CD4-positive, CD25-positive, alpha-beta regulatory T cell (primary cell): ENCODE data around the gene AP1B1. TPM values are rescaled to one million over a fixed set of nuclear protein-coding genes. Genes with fewer than 3 reads are reported as not detected.

Source experiments
- ATAC-seq, 2 donors: fragments of 150-1000 bp; cut with Tn5 transposase; one replicate each; pipeline ENCODE4 v1.10.0; 2021; ENCODE audit warnings: low read depth in 2 of 2, moderate number of reproducible peaks in 2 of 2, moderate library complexity in 1 of 2
- DNase-seq, 3 donors: peaks; one replicate each; pipeline versions ENCODE4 v3.0.0 to v3.0.0-alpha.2; 2012 to 2022; ENCODE audit warnings: mixed read lengths in 1 of 3
- H3K27ac ChIP-seq: one replicate; pipeline ENCODE4 v1.7.0; 2013; ENCODE audit warnings: mild to moderate bottlenecking, low read length; ENCODE audit not compliant: insufficient read depth, poor library complexity, severe bottlenecking
- H3K27me3 ChIP-seq: one replicate; pipeline ENCODE4 v1.7.0; 2013; ENCODE audit warnings: low read length; ENCODE audit not compliant: control insufficient read depth, insufficient read depth
- H3K36me3 ChIP-seq: one replicate; pipeline ENCODE4 v1.7.0; 2013; ENCODE audit warnings: mild to moderate bottlenecking, low read length, moderate library complexity; ENCODE audit not compliant: control insufficient read depth, insufficient read depth
- H3K4me1 ChIP-seq: 2 replicates; pipeline ENCODE4 v1.7.0; 2013; ENCODE audit warnings: mild to moderate bottlenecking, low read length; ENCODE audit not compliant: insufficient read depth, control insufficient read depth, poor library complexity, severe bottlenecking
- H3K4me3 ChIP-seq: one replicate; pipeline ENCODE4 v1.7.0; 2013; ENCODE audit warnings: low read depth, mild to moderate bottlenecking, low read length, moderate library complexity
- H3K9me3 ChIP-seq, 2 experiments: 1 replicate in 1 of 2; 2 replicates in 1 of 2; pipeline ENCODE4 v1.7.0; 2013; ENCODE audit warnings: low read length in 2 of 2, mild to moderate bottlenecking in 1 of 2, moderate library complexity in 1 of 2; ENCODE audit not compliant: control insufficient read depth in 2 of 2
- H3K27ac Mint-ChIP-seq, 3 donors: one replicate each; pipeline ENCODE4 v1.8.0; 2020 to 2022; ENCODE audit warnings: mild to moderate bottlenecking in 3 of 3, mixed read lengths in 3 of 3, moderate library complexity in 2 of 3
- H3K27me3 Mint-ChIP-seq: one replicate; pipeline ENCODE4 v1.8.0; 2022; ENCODE audit warnings: mild to moderate bottlenecking, mixed read lengths
- H3K36me3 Mint-ChIP-seq: one replicate; pipeline ENCODE4 v1.8.0; 2020; ENCODE audit warnings: mixed read lengths
- H3K4me1 Mint-ChIP-seq, 4 donors: one replicate each; pipeline ENCODE4 v1.8.0; 2020 to 2022; ENCODE audit warnings: mixed read lengths in 4 of 4, mild to moderate bottlenecking in 1 of 4
- H3K4me3 Mint-ChIP-seq, 4 donors: one replicate each; pipeline ENCODE4 v1.8.0; 2020 to 2022; ENCODE audit warnings: mild to moderate bottlenecking in 4 of 4, mixed read lengths in 4 of 4, moderate library complexity in 3 of 4
- H3K9me3 Mint-ChIP-seq, 7 donors: one replicate each; pipeline ENCODE4 v1.8.0; 2020 to 2022; ENCODE audit warnings: mixed read lengths in 7 of 7, mild to moderate bottlenecking in 3 of 7, moderate library complexity in 2 of 7
- polyA plus RNA-seq, 4 donors: library from polyadenylated mRNA; unstranded; fragments of 300-500 nt; fragmentation: Illumina TruSeq; gene quantifications; one replicate each; pipeline ENCODE4 v1.2.3, GENCODE V29; 2021
- total RNA-seq: library from RNA; stranded (reverse); gene quantifications from one replicate; pipeline ENCODE4 v1.2.3, GENCODE V29; 2022

AP1B1 gene
- total and polyA plus RNA-seq, 5 donors from 2014 or later = 11.7 to 40.8 (median 14.7) TPM

- peak overlapping the region in 1 of 3 donors; percentile 15 for H3K27ac Mint-ChIP-seq
- Histone ChIP-seq H3K36me3 (peaks cover 73% of the 10 kb centered on the region), H3K9me3 (no peaks in the 10 kb centered on the region), H3K27ac (no peak overlapping the region), H3K27me3 (no peaks in the 10 kb centered on the region), H3K4me3 (no peak overlapping the region), H3K4me1 (no peaks in the 10 kb centered on the region)
- H3K36me3 Mint-ChIP-seq = peaks cover 47% of the 10 kb centered on the region
- H3K27me3 Mint-ChIP-seq = no peaks in the 10 kb centered on the region
- ATAC-seq (no peak), DNase-seq (no peak)
- no peaks in the 10 kb centered on the region for H3K9me3 Mint-ChIP-seq
- H3K4me3 Mint-ChIP-seq = no peak overlapping the region
- no peaks in the 10 kb centered on the region for H3K4me1 Mint-ChIP-seq
Observed at GRCh38 chr22:29334696-29335344, 53.5 kb downstream of the AP1B1 start.

GRCh38 chr22:29334148-29334547 is 54.2 kb downstream of the AP1B1 start:
- Mint-ChIP-seq H3K9me3 (no peaks in the 10 kb centered on the region), H3K27me3 (no peaks in the 10 kb centered on the region), H3K4me3 (no peak overlapping the region), H3K4me1 (no peaks in the 10 kb centered on the region), H3K27ac (no peak overlapping the region), H3K36me3 (peaks cover 45% of the 10 kb centered on the region)
- DNase-seq = no peak
- H3K27me3 ChIP-seq = no peaks in the 10 kb centered on the region
- no peaks in the 10 kb centered on the region for H3K9me3 ChIP-seq
- no peak for ATAC-seq
- no peaks in the 10 kb centered on the region for H3K4me1 ChIP-seq
- H3K36me3 ChIP-seq = peaks cover 70% of the 10 kb centered on the region
- no peak overlapping the region for H3K4me3 ChIP-seq
- no peak overlapping the region for H3K27ac ChIP-seq

GRCh38 chr22:29332886-29333496 is 55.4 kb downstream of the AP1B1 start:
- no peaks in the 10 kb centered on the region for H3K9me3 Mint-ChIP-seq
- peaks cover 34% of the 10 kb centered on the region for H3K36me3 Mint-ChIP-seq
- peaks cover 70% of the 10 kb centered on the region for H3K36me3 ChIP-seq
- no peak overlapping the region for H3K27ac Mint-ChIP-seq
- H3K4me1 ChIP-seq = no peaks in the 10 kb centered on the region
- DNase-seq = no peak
- no peaks in the 10 kb centered on the region for H3K4me1 Mint-ChIP-seq
- H3K4me3 Mint-ChIP-seq = no peak overlapping the region
- H3K27me3 Mint-ChIP-seq = no peaks in the 10 kb centered on the region
- no peak overlapping the region for H3K4me3 ChIP-seq
- no peaks in the 10 kb centered on the region for H3K9me3 ChIP-seq
- no peaks in the 10 kb centered on the region for H3K27me3 ChIP-seq
- no peak for ATAC-seq
- H3K27ac ChIP-seq = no peak overlapping the region

- H3K36me3 Mint-ChIP-seq = peaks cover 30% of the 10 kb centered on the region
- Histone ChIP-seq H3K4me1 (no peaks in the 10 kb centered on the region), H3K27me3 (no peaks in the 10 kb centered on the region), H3K27ac (no peak overlapping the region), H3K9me3 (no peaks in the 10 kb centered on the region), H3K4me3 (no peak overlapping the region), H3K36me3 (peaks cover 68% of the 10 kb centered on the region)
- no peaks in the 10 kb centered on the region for H3K9me3 Mint-ChIP-seq
- H3K4me3 Mint-ChIP-seq = no peak overlapping the region
- no peaks in the 10 kb centered on the region for H3K4me1 Mint-ChIP-seq
- no peaks in the 10 kb centered on the region for H3K27me3 Mint-ChIP-seq
- no peak overlapping the region for H3K27ac Mint-ChIP-seq
- DNase-seq (no peak), ATAC-seq (no peak)
Observed at GRCh38 chr22:29331658-29332300, 56.6 kb downstream of the AP1B1 start.

- Mint-ChIP-seq H3K27ac (no peak overlapping the region), H3K27me3 (no peaks in the 10 kb centered on the region), H3K4me3 (no peak overlapping the region), H3K36me3 (peaks cover 27% of the 10 kb centered on the region), H3K4me1 (no peaks in the 10 kb centered on the region), H3K9me3 (no peaks in the 10 kb centered on the region)
- Histone ChIP-seq H3K4me3 (no peak overlapping the region), H3K27me3 (no peaks in the 10 kb centered on the region), H3K27ac (no peak overlapping the region), H3K4me1 (no peaks in the 10 kb centered on the region), H3K9me3 (no peaks in the 10 kb centered on the region), H3K36me3 (peaks cover 65% of the 10 kb centered on the region)
- no peak for ATAC-seq
- DNase-seq = no peak
Observed at GRCh38 chr22:29331213-29331612, 57.2 kb downstream of the AP1B1 start.

- Mint-ChIP-seq H3K27me3 (no peaks in the 10 kb centered on the region), H3K9me3 (no peaks in the 10 kb centered on the region), H3K4me3 (no peak overlapping the region), H3K36me3 (peaks cover 22% of the 10 kb centered on the region), H3K27ac (no peak overlapping the region), H3K4me1 (no peaks in the 10 kb centered on the region)
- H3K36me3 ChIP-seq = peaks cover 61% of the 10 kb centered on the region
- no peaks in the 10 kb centered on the region for H3K27me3 ChIP-seq
- no peak overlapping the region for H3K27ac ChIP-seq
- ATAC-seq (no peak), DNase-seq (no peak)
- no peaks in the 10 kb centered on the region for H3K4me1 ChIP-seq
- no peaks in the 10 kb centered on the region for H3K9me3 ChIP-seq
- H3K4me3 ChIP-seq = no peak overlapping the region
Observed at GRCh38 chr22:29330753-29331152, 57.6 kb downstream of the AP1B1 start.

- H3K27ac Mint-ChIP-seq = no peak overlapping the region
- H3K4me1 Mint-ChIP-seq = no peaks in the 10 kb centered on the region
- H3K4me3 Mint-ChIP-seq = no peak overlapping the region
- no peaks in the 10 kb centered on the region for H3K27me3 Mint-ChIP-seq
- peaks cover 18% of the 10 kb centered on the region for H3K36me3 Mint-ChIP-seq
- Histone ChIP-seq H3K27ac (no peak overlapping the region), H3K4me3 (no peak overlapping the region), H3K9me3 (no peaks in the 10 kb centered on the region), H3K4me1 (no peaks in the 10 kb centered on the region), H3K27me3 (no peaks in the 10 kb centered on the region), H3K36me3 (peaks cover 58% of the 10 kb centered on the region)
- ATAC-seq = no peak
- no peak for DNase-seq
- H3K9me3 Mint-ChIP-seq = no peaks in the 10 kb centered on the region
Observed at GRCh38 chr22:29330291-29330690, 58.1 kb downstream of the AP1B1 start.

- H3K27me3 ChIP-seq = no peaks in the 10 kb centered on the region
- no peak for DNase-seq
- H3K36me3 Mint-ChIP-seq = peaks cover 11% of the 10 kb centered on the region
- no peaks in the 10 kb centered on the region for H3K27me3 Mint-ChIP-seq
- no peak for ATAC-seq
- no peaks in the 10 kb centered on the region for H3K9me3 Mint-ChIP-seq
- no peaks in the 10 kb centered on the region for H3K4me1 Mint-ChIP-seq
- H3K27ac ChIP-seq = no peak overlapping the region
- no peak overlapping the region for H3K4me3 Mint-ChIP-seq
- no peak overlapping the region for H3K4me3 ChIP-seq
- no peak overlapping the region for H3K27ac Mint-ChIP-seq
- no peaks in the 10 kb centered on the region for H3K9me3 ChIP-seq
- no peaks in the 10 kb centered on the region for H3K4me1 ChIP-seq
- peaks cover 52% of the 10 kb centered on the region for H3K36me3 ChIP-seq
Observed at GRCh38 chr22:29329581-29329980, 58.8 kb downstream of the AP1B1 start.
